SK-N-SH treated with all-trans-retinoic acid at 6 μM for 48 hours (cell line): ENCODE measurements around the gene RARS2.

Experiments
- ATAC-seq: fragments of 200-7000 bp; cut with Tn5 transposase; 3 replicates; pipeline ENCODE4 v1.9.1; 2020; ENCODE audit warnings: mild to moderate bottlenecking, moderate library complexity
- BACH2 ChIP-seq: fragments of 250-450 bp; sonication (Bioruptor Pico); IDR thresholded peaks from 2 replicates; pipeline ENCODE4 v1.9.0; 2021; ENCODE audit warnings: mild to moderate bottlenecking, borderline replicate concordance
- CSDC2 ChIP-seq: fragments of 250-450 bp; sonication (Bioruptor Pico); IDR thresholded peaks from 2 replicates; pipeline ENCODE4 v1.5.0; 2020; ENCODE audit warnings: mild to moderate bottlenecking, moderate library complexity
- ESRRG ChIP-seq: fragments of 250-450 bp; sonication (Bioruptor Pico); IDR thresholded peaks from 2 replicates; pipeline ENCODE4 v1.6.1; 2021; ENCODE audit warnings: mild to moderate bottlenecking
- GLIS3 ChIP-seq: fragments of 250-450 bp; sonication (Bioruptor Pico); IDR thresholded peaks from 2 replicates; pipeline ENCODE4 v1.5.0; 2020; ENCODE audit warnings: mild to moderate bottlenecking, moderate library complexity
- ISL1 ChIP-seq: fragments of 250-450 bp; sonication (Bioruptor Pico); IDR thresholded peaks from 2 replicates; pipeline ENCODE4 v2.1.2; 2022; ENCODE audit warnings: mild to moderate bottlenecking, moderate library complexity
- OSR1 ChIP-seq: fragments of 250-450 bp; sonication (Bioruptor Pico); IDR thresholded peaks from 2 replicates; pipeline ENCODE4 v1.8.0; 2022; ENCODE audit warnings: moderate library complexity, mild to moderate bottlenecking, inconsistent platforms
- PPARA ChIP-seq: fragments of 250-450 bp; sonication (Bioruptor Pico); IDR thresholded peaks from 2 replicates; pipeline ENCODE4 v1.5.0; 2020; ENCODE audit warnings: mild to moderate bottlenecking, borderline replicate concordance
- RARB ChIP-seq: fragments of 250-450 bp; sonication (Bioruptor Pico); IDR thresholded peaks from 2 replicates; pipeline ENCODE4 v1.8.0; 2021; ENCODE audit warnings: mild to moderate bottlenecking, moderate library complexity
- SNAI2 ChIP-seq: fragments of 250-450 bp; sonication (Bioruptor Pico); IDR thresholded peaks from 2 replicates; pipeline ENCODE4 v1.5.0; 2020; ENCODE audit warnings: mild to moderate bottlenecking, moderate library complexity
- TCF4 ChIP-seq: fragments of 250-450 bp; sonication (Bioruptor Pico); IDR thresholded peaks from 2 replicates; pipeline ENCODE4 v1.8.0; 2021; ENCODE audit warnings: mild to moderate bottlenecking, moderate library complexity, borderline replicate concordance
- TOX ChIP-seq: fragments of 250-450 bp; sonication (Bioruptor Pico); IDR thresholded peaks from 2 replicates; pipeline ENCODE4 v1.8.0; 2021; ENCODE audit warnings: mild to moderate bottlenecking, moderate library complexity, borderline replicate concordance
- ZC3H10 ChIP-seq: fragments of 250-450 bp; sonication (Bioruptor Pico); IDR thresholded peaks from 2 replicates; pipeline ENCODE4 v1.5.1; 2021; ENCODE audit warnings: mild to moderate bottlenecking, moderate library complexity
- ZFP3 ChIP-seq: fragments of 250-450 bp; sonication (Bioruptor Pico); IDR thresholded peaks from 2 replicates; pipeline ENCODE4 v1.5.0; 2020; ENCODE audit warnings: mild to moderate bottlenecking, moderate library complexity
- ZFP30 ChIP-seq: fragments of 450-650 bp; formaldehyde crosslinking; IDR thresholded peaks from 2 replicates; pipeline ENCODE4 v1.5.0; 2022; ENCODE audit warnings: mild to moderate bottlenecking, moderate library complexity
- ZNF70 ChIP-seq: fragments of 450-650 bp; formaldehyde crosslinking; IDR thresholded peaks from 2 replicates; pipeline ENCODE4 v1.5.0; 2020; ENCODE audit warnings: mild to moderate bottlenecking, moderate library complexity
- ZNF8 ChIP-seq: fragments of 450-650 bp; formaldehyde crosslinking; IDR thresholded peaks from 2 replicates; pipeline ENCODE4 v1.5.0; 2020; ENCODE audit warnings: mild to moderate bottlenecking, moderate library complexity
- TF ChIP-seq, protein P1 (sequence below): fragments of 250-450 bp; sonication (Bioruptor Pico); IDR thresholded peaks from 2 replicates; pipeline ENCODE4 v1.5.1; 2020; ENCODE audit warnings: low read depth, mild to moderate bottlenecking, moderate library complexity
- TF ChIP-seq, protein P2 (sequence below): fragments of 250-450 bp; sonication (Bioruptor Pico); IDR thresholded peaks from 2 replicates; pipeline ENCODE4 v1.5.1; 2021; ENCODE audit warnings: mild to moderate bottlenecking, moderate library complexity
- TF ChIP-seq, protein P3 (sequence below): fragments of 250-450 bp; sonication (Bioruptor Pico); IDR thresholded peaks from 2 replicates; pipeline ENCODE4 v1.5.0; 2020; ENCODE audit warnings: mild to moderate bottlenecking, moderate library complexity
- TF ChIP-seq, protein P4 (sequence below): fragments of 250-450 bp; sonication (Bioruptor Pico); IDR thresholded peaks from 2 replicates; pipeline ENCODE4 v1.8.0; 2021; ENCODE audit warnings: low read depth, mild to moderate bottlenecking, moderate library complexity, borderline replicate concordance

RARS2 gene

DNA sequence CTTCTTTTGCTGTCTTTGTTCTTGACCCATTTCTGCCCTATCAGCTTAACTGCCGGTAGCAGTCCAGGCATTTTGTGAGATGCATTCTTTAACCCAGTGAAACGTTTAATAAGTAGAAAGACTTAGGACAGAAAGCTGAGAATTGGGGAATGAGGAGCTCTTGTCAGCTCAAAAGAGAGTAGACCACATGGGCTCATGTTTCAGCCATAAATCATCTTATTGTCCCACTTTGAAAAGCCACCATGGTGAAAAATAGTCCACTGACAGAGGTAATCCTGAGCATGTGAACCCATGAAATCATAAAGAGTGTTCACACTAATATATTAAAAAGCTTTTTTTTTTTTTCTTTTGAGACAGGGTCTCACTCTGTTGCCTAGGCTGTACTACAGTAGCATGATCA lies 16.4 kb upstream of the RARS2 start:
- no peak for TF ChIP-seq ZNF70 (CRISPR knock-in tag)
- no peak for TF ChIP-seq ZFP30 (CRISPR knock-in tag)
- TF ChIP-seq ESRRG (CRISPR knock-in tag): no peak
- no peak for TF ChIP-seq TOX
- TF ChIP-seq, protein P1, sequence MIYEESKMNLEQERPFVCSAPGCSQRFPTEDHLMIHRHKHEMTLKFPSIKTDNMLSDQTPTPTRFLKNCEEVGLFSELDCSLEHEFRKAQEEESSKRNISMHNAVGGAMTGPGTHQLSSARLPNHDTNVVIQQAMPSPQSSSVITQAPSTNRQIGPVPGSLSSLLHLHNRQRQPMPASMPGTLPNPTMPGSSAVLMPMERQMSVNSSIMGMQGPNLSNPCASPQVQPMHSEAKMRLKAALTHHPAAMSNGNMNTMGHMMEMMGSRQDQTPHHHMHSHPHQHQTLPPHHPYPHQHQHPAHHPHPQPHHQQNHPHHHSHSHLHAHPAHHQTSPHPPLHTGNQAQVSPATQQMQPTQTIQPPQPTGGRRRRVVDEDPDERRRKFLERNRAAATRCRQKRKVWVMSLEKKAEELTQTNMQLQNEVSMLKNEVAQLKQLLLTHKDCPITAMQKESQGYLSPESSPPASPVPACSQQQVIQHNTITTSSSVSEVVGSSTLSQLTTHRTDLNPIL: no peak
- ATAC-seq: no peak

DNA sequence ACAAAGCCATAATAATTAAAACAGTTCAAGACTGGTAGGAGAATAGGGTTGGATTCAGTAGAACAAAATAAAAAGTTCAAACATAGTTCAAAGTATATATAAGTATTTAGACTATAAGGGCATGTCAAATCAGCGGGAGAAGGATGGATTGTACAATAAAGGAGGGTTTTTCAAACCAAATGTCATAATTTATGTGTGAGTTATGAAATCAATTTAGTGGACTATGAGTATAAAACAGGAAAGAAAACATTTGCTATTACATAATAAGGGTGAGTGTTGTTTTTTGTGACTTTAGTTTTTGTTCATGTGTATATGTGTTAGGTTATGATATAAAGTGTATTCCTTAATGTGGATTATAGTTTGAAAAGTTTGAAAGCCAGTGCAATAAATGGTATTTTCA lies 10.8 kb upstream of the RARS2 start:
- TF ChIP-seq GLIS3 (CRISPR knock-in tag): no peak
- TF ChIP-seq ISL1 (CRISPR knock-in tag): no peak
- TF ChIP-seq TOX: no peak
- no peak for TF ChIP-seq ZNF70 (CRISPR knock-in tag)
- no peak for TF ChIP-seq ESRRG (CRISPR knock-in tag)
- no peak for TF ChIP-seq ZFP3
- TF ChIP-seq ZNF8 (CRISPR knock-in tag): no peak
- TF ChIP-seq, protein P2, sequence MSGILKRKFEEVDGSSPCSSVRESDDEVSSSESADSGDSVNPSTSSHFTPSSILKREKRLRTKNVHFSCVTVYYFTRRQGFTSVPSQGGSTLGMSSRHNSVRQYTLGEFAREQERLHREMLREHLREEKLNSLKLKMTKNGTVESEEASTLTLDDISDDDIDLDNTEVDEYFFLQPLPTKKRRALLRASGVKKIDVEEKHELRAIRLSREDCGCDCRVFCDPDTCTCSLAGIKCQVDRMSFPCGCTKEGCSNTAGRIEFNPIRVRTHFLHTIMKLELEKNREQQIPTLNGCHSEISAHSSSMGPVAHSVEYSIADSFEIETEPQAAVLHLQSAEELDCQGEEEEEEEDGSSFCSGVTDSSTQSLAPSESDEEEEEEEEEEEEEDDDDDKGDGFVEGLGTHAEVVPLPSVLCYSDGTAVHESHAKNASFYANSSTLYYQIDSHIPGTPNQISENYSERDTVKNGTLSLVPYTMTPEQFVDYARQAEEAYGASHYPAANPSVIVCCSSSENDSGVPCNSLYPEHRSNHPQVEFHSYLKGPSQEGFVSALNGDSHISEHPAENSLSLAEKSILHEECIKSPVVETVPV (CRISPR knock-in tag): no peak
- TF ChIP-seq CSDC2 (CRISPR knock-in tag): no peak
- TF ChIP-seq, protein P1: no peak
- TF ChIP-seq, protein P3, sequence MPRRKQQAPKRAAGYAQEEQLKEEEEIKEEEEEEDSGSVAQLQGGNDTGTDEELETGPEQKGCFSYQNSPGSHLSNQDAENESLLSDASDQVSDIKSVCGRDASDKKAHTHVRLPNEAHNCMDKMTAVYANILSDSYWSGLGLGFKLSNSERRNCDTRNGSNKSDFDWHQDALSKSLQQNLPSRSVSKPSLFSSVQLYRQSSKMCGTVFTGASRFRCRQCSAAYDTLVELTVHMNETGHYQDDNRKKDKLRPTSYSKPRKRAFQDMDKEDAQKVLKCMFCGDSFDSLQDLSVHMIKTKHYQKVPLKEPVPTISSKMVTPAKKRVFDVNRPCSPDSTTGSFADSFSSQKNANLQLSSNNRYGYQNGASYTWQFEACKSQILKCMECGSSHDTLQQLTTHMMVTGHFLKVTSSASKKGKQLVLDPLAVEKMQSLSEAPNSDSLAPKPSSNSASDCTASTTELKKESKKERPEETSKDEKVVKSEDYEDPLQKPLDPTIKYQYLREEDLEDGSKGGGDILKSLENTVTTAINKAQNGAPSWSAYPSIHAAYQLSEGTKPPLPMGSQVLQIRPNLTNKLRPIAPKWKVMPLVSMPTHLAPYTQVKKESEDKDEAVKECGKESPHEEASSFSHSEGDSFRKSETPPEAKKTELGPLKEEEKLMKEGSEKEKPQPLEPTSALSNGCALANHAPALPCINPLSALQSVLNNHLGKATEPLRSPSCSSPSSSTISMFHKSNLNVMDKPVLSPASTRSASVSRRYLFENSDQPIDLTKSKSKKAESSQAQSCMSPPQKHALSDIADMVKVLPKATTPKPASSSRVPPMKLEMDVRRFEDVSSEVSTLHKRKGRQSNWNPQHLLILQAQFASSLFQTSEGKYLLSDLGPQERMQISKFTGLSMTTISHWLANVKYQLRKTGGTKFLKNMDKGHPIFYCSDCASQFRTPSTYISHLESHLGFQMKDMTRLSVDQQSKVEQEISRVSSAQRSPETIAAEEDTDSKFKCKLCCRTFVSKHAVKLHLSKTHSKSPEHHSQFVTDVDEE (CRISPR knock-in tag): no peak
- TF ChIP-seq ZFP30 (CRISPR knock-in tag): no peak
- TF ChIP-seq ZC3H10 (CRISPR knock-in tag): no peak
- TF ChIP-seq RARB (CRISPR knock-in tag): no peak
- TF ChIP-seq, protein P4, sequence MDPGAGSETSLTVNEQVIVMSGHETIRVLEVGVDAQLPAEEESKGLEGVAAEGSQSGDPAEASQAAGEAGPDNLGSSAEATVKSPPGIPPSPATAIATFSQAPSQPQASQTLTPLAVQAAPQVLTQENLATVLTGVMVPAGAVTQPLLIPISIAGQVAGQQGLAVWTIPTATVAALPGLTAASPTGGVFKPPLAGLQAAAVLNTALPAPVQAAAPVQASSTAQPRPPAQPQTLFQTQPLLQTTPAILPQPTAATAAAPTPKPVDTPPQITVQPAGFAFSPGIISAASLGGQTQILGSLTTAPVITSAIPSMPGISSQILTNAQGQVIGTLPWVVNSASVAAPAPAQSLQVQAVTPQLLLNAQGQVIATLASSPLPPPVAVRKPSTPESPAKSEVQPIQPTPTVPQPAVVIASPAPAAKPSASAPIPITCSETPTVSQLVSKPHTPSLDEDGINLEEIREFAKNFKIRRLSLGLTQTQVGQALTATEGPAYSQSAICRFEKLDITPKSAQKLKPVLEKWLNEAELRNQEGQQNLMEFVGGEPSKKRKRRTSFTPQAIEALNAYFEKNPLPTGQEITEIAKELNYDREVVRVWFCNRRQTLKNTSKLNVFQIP: no peak
- TF ChIP-seq BACH2 (CRISPR knock-in tag): no peak
- TF ChIP-seq OSR1 (CRISPR knock-in tag): no peak
- TF ChIP-seq PPARA (CRISPR knock-in tag): no peak
- ATAC-seq: no peak

GRCh38 chr6:87590990-87591389 lies 1.2 kb upstream of the RARS2 start:
- TF ChIP-seq ZFP30 (CRISPR knock-in tag): no peak
- ATAC-seq: no peak

DNA sequence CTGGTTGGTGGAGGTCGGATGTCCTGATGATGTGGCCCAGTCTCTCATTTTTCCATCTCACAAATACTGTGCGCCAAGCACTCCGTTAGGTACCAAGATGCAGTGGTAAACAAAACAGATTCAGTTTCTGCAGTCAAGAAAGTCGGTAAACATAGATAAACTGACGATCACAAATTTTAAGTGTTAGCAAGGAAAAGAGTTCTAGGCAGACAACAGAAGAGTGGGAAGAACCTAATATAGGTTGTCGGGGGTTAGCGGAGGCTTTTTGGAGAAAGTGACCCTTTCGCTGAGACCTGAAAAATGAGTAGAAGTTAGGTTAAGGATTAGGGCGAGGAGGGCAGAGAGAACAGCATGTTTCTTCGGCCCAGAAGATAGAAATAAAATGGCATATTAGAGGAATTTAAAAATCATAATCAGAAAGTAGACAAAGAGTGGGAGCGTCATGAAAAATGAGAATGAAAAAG lies 662 bp upstream of the RARS2 start:
- TF ChIP-seq ESRRG (CRISPR knock-in tag) (no peak), TCF4 (CRISPR knock-in tag) (no peak), SNAI2 (CRISPR knock-in tag) (no peak), GLIS3 (CRISPR knock-in tag) (no peak)
- no peak for ATAC-seq
